Measurements from ENCODE around the gene PROB1.
A peak's percentile ranks its signal among the peaks of the same experiment; 100 is the strongest.
"Not testable (repeated sequence)": the region's sequence is repeated elsewhere in the genome, so short reads cannot be mapped to it uniquely, and the experiment has no call there.

The PROB1 gene

GRCh38 chr5:139391570-139392323, 3.2 kb downstream of the PROB1 start:
- Mint-ChIP-seq H3K36me3 (peaks cover 3% of the 10 kb centered on the region), H3K27me3 (no peaks in the 10 kb centered on the region), H3K4me3 (peak overlapping the region; percentile 86), H3K4me1 (ENCODE audit: low read depth) (peaks cover 38% of the 10 kb centered on the region), H3K9me3 (ENCODE audit: low read depth) (no peaks in the 10 kb centered on the region), H3K27ac (peak overlapping the region; percentile 38)

- Mint-ChIP-seq H3K27me3 (no peaks in the 10 kb centered on the region), H3K9me3 (ENCODE audit: low read depth) (no peaks in the 10 kb centered on the region), H3K36me3 (no peaks in the 10 kb centered on the region), H3K4me3 (peak overlapping the region; percentile 86), H3K27ac (peak overlapping the region; percentile 61), H3K4me1 (ENCODE audit: low read depth) (peaks cover 43% of the 10 kb centered on the region)
Measured at GRCh38 chr5:139390639-139391569, 4.0 kb downstream of the PROB1 start.

- Mint-ChIP-seq H3K4me3 (peak within 1 kb of the TSS; percentile 35), H3K4me1 (ENCODE audit: low read depth) (peaks cover 52% of the 10 kb centered on the region), H3K27ac (peak within 1 kb of the TSS; percentile 72)
Measured at GRCh38 chr5:139389701-139390638, 4.9 kb downstream of the PROB1 start, which contains the start of gene MZB1. Gene MZB1 (minus strand): TSS chr5:139389913. CDS start chr5:139389856, 57 bp downstream.

GRCh38 chr5:139388198-139388821, 6.6 kb downstream of the PROB1 start:
- Mint-ChIP-seq H3K27ac (no peak overlapping the region), H3K27me3 (no peaks in the 10 kb centered on the region), H3K9me3 (ENCODE audit: low read depth) (no peaks in the 10 kb centered on the region), H3K4me1 (ENCODE audit: low read depth) (peaks cover 58% of the 10 kb centered on the region), H3K36me3 (no peaks in the 10 kb centered on the region), H3K4me3 (no peak overlapping the region)

More at GRCh38 chr5:139389701-139390638, 4.9 kb downstream of the PROB1 start, which contains the start of gene MZB1:
- no peaks in the 10 kb centered on the region for H3K36me3 Mint-ChIP-seq
- no peaks in the 10 kb centered on the region for H3K27me3 Mint-ChIP-seq
- no peaks in the 10 kb centered on the region for H3K9me3 Mint-ChIP-seq (ENCODE audit: low read depth)

GRCh38 chr5:139387611-139388197, 7.2 kb downstream of the PROB1 start:
- H3K4me1 Mint-ChIP-seq (ENCODE audit: low read depth), result peaks cover 54% of the 10 kb centered on the region

GRCh38 chr5:139386956-139387355, 7.9 kb downstream of the PROB1 start:
- peak overlapping the region; percentile 34 for H3K27ac Mint-ChIP-seq

More at GRCh38 chr5:139387611-139388197, 7.2 kb downstream of the PROB1 start:
- Mint-ChIP-seq H3K27me3 (no peaks in the 10 kb centered on the region), H3K9me3 (ENCODE audit: low read depth) (no peaks in the 10 kb centered on the region), H3K4me3 (no peak overlapping the region), H3K27ac (no peak overlapping the region), H3K36me3 (no peaks in the 10 kb centered on the region)

GRCh38 chr5:139386050-139386438, 8.9 kb downstream of the PROB1 start:
- H3K9me3 Mint-ChIP-seq (ENCODE audit: low read depth), result no peaks in the 10 kb centered on the region
- H3K27me3 Mint-ChIP-seq, result no peaks in the 10 kb centered on the region
- peaks cover 45% of the 10 kb centered on the region for H3K4me1 Mint-ChIP-seq (ENCODE audit: low read depth)
- H3K27ac Mint-ChIP-seq, result peak overlapping the region; percentile 34
- H3K4me3 Mint-ChIP-seq, result no peak overlapping the region
- no peaks in the 10 kb centered on the region for H3K36me3 Mint-ChIP-seq

More at GRCh38 chr5:139386956-139387355, 7.9 kb downstream of the PROB1 start:
- not testable (repeated sequence) for H3K9me3 Mint-ChIP-seq (ENCODE audit: low read depth); H3K4me3 Mint-ChIP-seq; H3K27me3 Mint-ChIP-seq; H3K36me3 Mint-ChIP-seq
- H3K4me1 Mint-ChIP-seq (ENCODE audit: low read depth), result peaks cover 53% of the 10 kb centered on the region

- Mint-ChIP-seq H3K4me1 (ENCODE audit: low read depth) (peaks cover 39% of the 10 kb centered on the region), H3K27ac (peak overlapping the region; percentile 79), H3K4me3 (peak overlapping the region; percentile 84), H3K27me3 (no peaks in the 10 kb centered on the region), H3K36me3 (no peaks in the 10 kb centered on the region), H3K9me3 (ENCODE audit: low read depth) (no peaks in the 10 kb centered on the region)
Measured at GRCh38 chr5:139385061-139386049, 9.5 kb downstream of the PROB1 start.

- Mint-ChIP-seq H3K4me1 (ENCODE audit: low read depth) (peaks cover 32% of the 10 kb centered on the region), H3K36me3 (no peaks in the 10 kb centered on the region), H3K27ac (peak overlapping the region; percentile 79), H3K4me3 (peak overlapping the region; percentile 84), H3K27me3 (no peaks in the 10 kb centered on the region), H3K9me3 (ENCODE audit: low read depth) (no peaks in the 10 kb centered on the region)
Measured at GRCh38 chr5:139384591-139385051, 10.3 kb downstream of the PROB1 start.

GRCh38 chr5:139383993-139384590, 10.8 kb downstream of the PROB1 start:
- H3K27ac Mint-ChIP-seq, result peak overlapping the region; percentile 79
- H3K4me1 Mint-ChIP-seq (ENCODE audit: low read depth), result peaks cover 28% of the 10 kb centered on the region
- no peaks in the 10 kb centered on the region for H3K27me3 Mint-ChIP-seq
- H3K9me3 Mint-ChIP-seq (ENCODE audit: low read depth), result no peaks in the 10 kb centered on the region
- H3K36me3 Mint-ChIP-seq, result no peaks in the 10 kb centered on the region
- no peak overlapping the region for H3K4me3 Mint-ChIP-seq

- Mint-ChIP-seq H3K36me3 (no peaks in the 10 kb centered on the region), H3K27me3 (no peaks in the 10 kb centered on the region), H3K4me1 (ENCODE audit: low read depth) (peaks cover 25% of the 10 kb centered on the region), H3K9me3 (ENCODE audit: low read depth) (no peaks in the 10 kb centered on the region), H3K4me3 (peak within 1 kb of the TSS; percentile 30), H3K27ac (no peak within 1 kb of the TSS)
Measured at GRCh38 chr5:139383275-139383992, 11.5 kb downstream of the PROB1 start, which contains the start of gene SLC23A1. Gene SLC23A1 (minus strand): TSS chr5:139383297. CDS start chr5:139383253, 44 bp downstream.

- no peaks in the 10 kb centered on the region for H3K27me3 Mint-ChIP-seq
- peaks cover 22% of the 10 kb centered on the region for H3K4me1 Mint-ChIP-seq (ENCODE audit: low read depth)
- no peaks in the 10 kb centered on the region for H3K9me3 Mint-ChIP-seq (ENCODE audit: low read depth)
- H3K4me3 Mint-ChIP-seq, result no peak overlapping the region
- no peaks in the 10 kb centered on the region for H3K36me3 Mint-ChIP-seq
- no peak overlapping the region for H3K27ac Mint-ChIP-seq
Measured at GRCh38 chr5:139382807-139383206, 12.1 kb downstream of the PROB1 start.
